Medulla oblongata (tissue), 1 donor: ENCODE measurements around the gene LRRC10B.

Experiments used
- DNase-seq: peaks from one replicate; pipeline ENCODE4 v3.0.0-alpha.2; 2015; ENCODE audit errors: extremely low spot score

The LRRC10B gene

GRCh38 chr11:61531044-61531443 lies 22.5 kb downstream of the LRRC10B start:
- no peak for DNase-seq

- peak; percentile 21 for DNase-seq
Observed at GRCh38 chr11:61532134-61533038, 23.8 kb downstream of the LRRC10B start.

- DNase-seq: no peak
Observed at GRCh38 chr11:61533039-61533375, 24.5 kb downstream of the LRRC10B start.

- no peak for DNase-seq
Observed at GRCh38 chr11:61533401-61533800, 24.9 kb downstream of the LRRC10B start.

GRCh38 chr11:61534025-61534932 lies 25.7 kb downstream of the LRRC10B start:
- DNase-seq: no peak

GRCh38 chr11:61534933-61535839 lies 26.6 kb downstream of the LRRC10B start:
- DNase-seq: no peak

- no peak for DNase-seq
Observed at GRCh38 chr11:61535998-61536675, 27.6 kb downstream of the LRRC10B start.

- no peak for DNase-seq
Observed at GRCh38 chr11:61536676-61537270, 28.2 kb downstream of the LRRC10B start.

- no peak for DNase-seq
Observed at GRCh38 chr11:61537326-61537725, 28.8 kb downstream of the LRRC10B start.

GRCh38 chr11:61538636-61538961 lies 30.1 kb downstream of the LRRC10B start:
- no peak for DNase-seq

- peak; percentile 53 for DNase-seq
Observed at GRCh38 chr11:61539006-61539405, 30.5 kb downstream of the LRRC10B start.

GRCh38 chr11:61539831-61540357 lies 31.3 kb downstream of the LRRC10B start:
- no peak for DNase-seq

- DNase-seq: no peak
Observed at GRCh38 chr11:61540528-61540927, 32.0 kb downstream of the LRRC10B start.

- peak; percentile 8 for DNase-seq
Observed at GRCh38 chr11:61541598-61541997, 33.0 kb downstream of the LRRC10B start.

GRCh38 chr11:61542024-61542461 lies 33.5 kb downstream of the LRRC10B start:
- peak; percentile 36 for DNase-seq

- DNase-seq: no peak
Observed at GRCh38 chr11:61542705-61543104, 34.2 kb downstream of the LRRC10B start.

GRCh38 chr11:61543606-61544306 lies 35.2 kb downstream of the LRRC10B start:
- no peak for DNase-seq

- no peak for DNase-seq
Observed at GRCh38 chr11:61544466-61544865, 35.9 kb downstream of the LRRC10B start.

- no peak for DNase-seq
Observed at GRCh38 chr11:61545341-61545740, 36.8 kb downstream of the LRRC10B start.

- no peak for DNase-seq
Observed at GRCh38 chr11:61545921-61546320, 37.4 kb downstream of the LRRC10B start.
